ENCODE measurements around the gene ZFP36L1. TPM values are rescaled to one million over a fixed set of nuclear protein-coding genes. Genes with fewer than 3 reads are reported as not detected.

Gene ZFP36L1
- 100 to 1,000 TPM; 274 to 443 (median 324) TPM for total RNA-seq
- 100 to 1,000 TPM in 1 of 3 donors, 10 to 100 TPM in 2; 65.7 to 106 (median 92.4) TPM for polyA plus RNA-seq
- long read RNA-seq, donor 1, transcript ZFP36L1-202 (2 exons, 3,190 nt): major isoform, 239 of 250 reads
- long read RNA-seq, donor 1, partial matches to known transcripts: 0 of 250 reads
- long read RNA-seq, donor 1, other reads (novel, unspliced or antisense): 9 of 250 reads
- long read RNA-seq, donor 2, transcript ZFP36L1-202 (2 exons, 3,190 nt): major isoform, 237 of 241 reads
- long read RNA-seq, donor 2, partial matches to known transcripts: 0 of 241 reads
- long read RNA-seq, donor 2, other reads (novel, unspliced or antisense): 0 of 241 reads

- peak within 1 kb of the TSS; percentile 92 to 100 (median 100) for H3K27ac ChIP-seq
- TF ChIP-seq POLR2A (IDR thresholded peaks at IDR 0.05) (peak; percentile 99 to 100 (median 99)), POLR2AphosphoS5 (IDR thresholded peaks at IDR 0.05) (peak; percentile 100)
- TF ChIP-seq, protein P1, sequence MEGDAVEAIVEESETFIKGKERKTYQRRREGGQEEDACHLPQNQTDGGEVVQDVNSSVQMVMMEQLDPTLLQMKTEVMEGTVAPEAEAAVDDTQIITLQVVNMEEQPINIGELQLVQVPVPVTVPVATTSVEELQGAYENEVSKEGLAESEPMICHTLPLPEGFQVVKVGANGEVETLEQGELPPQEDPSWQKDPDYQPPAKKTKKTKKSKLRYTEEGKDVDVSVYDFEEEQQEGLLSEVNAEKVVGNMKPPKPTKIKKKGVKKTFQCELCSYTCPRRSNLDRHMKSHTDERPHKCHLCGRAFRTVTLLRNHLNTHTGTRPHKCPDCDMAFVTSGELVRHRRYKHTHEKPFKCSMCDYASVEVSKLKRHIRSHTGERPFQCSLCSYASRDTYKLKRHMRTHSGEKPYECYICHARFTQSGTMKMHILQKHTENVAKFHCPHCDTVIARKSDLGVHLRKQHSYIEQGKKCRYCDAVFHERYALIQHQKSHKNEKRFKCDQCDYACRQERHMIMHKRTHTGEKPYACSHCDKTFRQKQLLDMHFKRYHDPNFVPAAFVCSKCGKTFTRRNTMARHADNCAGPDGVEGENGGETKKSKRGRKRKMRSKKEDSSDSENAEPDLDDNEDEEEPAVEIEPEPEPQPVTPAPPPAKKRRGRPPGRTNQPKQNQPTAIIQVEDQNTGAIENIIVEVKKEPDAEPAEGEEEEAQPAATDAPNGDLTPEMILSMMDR (IDR thresholded peaks at IDR 0.05 in 8 of 11, conservative IDR thresholded peaks at IDR 0.05 in 3 of 11): peak in 3 of 11 experiments; percentile 17 to 33 (median 32)
- intact Hi-C loops (cut with DNase I; ENCODE audit: low total_unique reads): no loop called here
- peaks cover 5 to 37% (median 24%) of the 10 kb centered on the region in 6 donors for H3K36me3 ChIP-seq
- no peaks in the 10 kb centered on the region for H3K27me3 ChIP-seq (replicated peaks in 1 of 7)
- 0 to 1% (median 1%) methylated on average over 51 of the region's 51 CpGs for WGBS, 5 donors
- peaks cover 10 to 62% (median 32%) of the 10 kb centered on the region in 6 donors for H3K4me1 ChIP-seq
- peak within 1 kb of the TSS; percentile 80 to 99 (median 94) for H3K4me3 ChIP-seq
- H3K9me3 ChIP-seq: no peaks in the 10 kb centered on the region
- DNase-seq: peak; percentile 98
Observed at GRCh38 chr14:68792979-68793733, at the start of gene ZFP36L1. Gene ZFP36L1, minus strand, starts transcription at chr14:68793067. Its CDS starts 129 bp downstream, at chr14:68792938.

- Histone ChIP-seq H3K9me3 (peaks cover 0 to 10% (median 3%) of the 10 kb centered on the region in 8 donors), H3K4me3 (no peak overlapping the region), H3K4me1 (peaks cover 0 to 27% (median 9%) of the 10 kb centered on the region in 6 donors), H3K27ac (no peak overlapping the region), H3K36me3 (no peaks in the 10 kb centered on the region), H3K27me3 (replicated peaks in 1 of 7) (peaks cover 0 to 8% (median 0%) of the 10 kb centered on the region in 7 donors)
- DNase-seq: no peak
- TF ChIP-seq, protein P1 (IDR thresholded peaks at IDR 0.05 in 8 of 11, conservative IDR thresholded peaks at IDR 0.05 in 3 of 11): no peak
- intact Hi-C loops (cut with DNase I; ENCODE audit: low total_unique reads): no loop called here
- 84 to 94% (median 88%) methylated on average over 5 of the region's 5 CpGs for WGBS, 5 donors
Observed at GRCh38 chr14:68842298-68842697, 49.4 kb upstream of the ZFP36L1 start.

GRCh38 chr14:68841016-68841809 is 48.3 kb upstream of the ZFP36L1 start:
- Histone ChIP-seq H3K36me3 (no peaks in the 10 kb centered on the region), H3K27me3 (replicated peaks in 1 of 7) (peaks cover 0 to 8% (median 0%) of the 10 kb centered on the region in 7 donors), H3K4me3 (no peak overlapping the region), H3K9me3 (peaks cover 2 to 21% (median 14%) of the 10 kb centered on the region in 8 donors), H3K4me1 (peaks cover 0 to 27% (median 9%) of the 10 kb centered on the region in 6 donors), H3K27ac (peak overlapping the region in 2 of 8 donors; percentile 8 to 13)
- TF ChIP-seq POLR2AphosphoS5 (IDR thresholded peaks at IDR 0.05) (no peak), POLR2A (IDR thresholded peaks at IDR 0.05) (no peak)
- TF ChIP-seq, protein P1 (IDR thresholded peaks at IDR 0.05 in 8 of 11, conservative IDR thresholded peaks at IDR 0.05 in 3 of 11): no peak
- WGBS, 5 donors: 50 to 61% (median 58%) methylated on average over 6 of the region's 6 CpGs
- no peak for DNase-seq
- intact Hi-C loops (cut with DNase I; ENCODE audit: low total_unique reads): no loop called here

All from spleen (tissue), 13 donors.